Hepatocyte (in vitro differentiated cells): ENCODE results near the gene SETBP1. TPM values are rescaled to one million over a fixed set of nuclear protein-coding genes. Genes with fewer than 3 reads are reported as not detected.

Experiments
- DNase-seq: peaks from one replicate; pipeline ENCODE4 v3.0.0-alpha.2; 2016; ENCODE audit warnings: low spot score
- H2AFZ ChIP-seq: fragments of 200-600 bp; sonication (generic); 2 replicates; pipeline ENCODE4 v1.6.0; 2016; ENCODE audit warnings: antibody characterized with exemption, mild to moderate bottlenecking
- H3K27ac ChIP-seq: fragments of 200-600 bp; sonication (generic); 2 replicates; pipeline ENCODE4 v1.5.1; 2016; ENCODE audit warnings: mild to moderate bottlenecking
- H3K27me3 ChIP-seq: fragments of 200-600 bp; sonication (generic); 2 replicates; pipeline ENCODE4 v1.6.1; 2016
- H3K36me3 ChIP-seq: fragments of 200-600 bp; sonication (generic); replicated peaks from 2 replicates; pipeline ENCODE4 v1.5.1; 2016; ENCODE audit warnings: low read depth; ENCODE audit not compliant: insufficient read depth
- H3K4me1 ChIP-seq: fragments of 200-600 bp; sonication (generic); 2 replicates; pipeline ENCODE4 v1.5.1; 2016; ENCODE audit warnings: mild to moderate bottlenecking, moderate library complexity; ENCODE audit not compliant: insufficient read depth
- H3K4me2 ChIP-seq: fragments of 200-600 bp; sonication (generic); 2 replicates; pipeline ENCODE4 v1.6.0; 2016
- H3K4me3 ChIP-seq: fragments of 200-600 bp; sonication (generic); 2 replicates; pipeline ENCODE4 v1.5.1; 2016; ENCODE audit warnings: mild to moderate bottlenecking
- H3K79me2 ChIP-seq: fragments of 200-600 bp; sonication (generic); 2 replicates; pipeline ENCODE4 v1.6.0; 2017; ENCODE audit warnings: mild to moderate bottlenecking
- H3K9me2 ChIP-seq: fragments of 200-600 bp; sonication (generic); replicated peaks from 2 replicates; pipeline ENCODE4 v1.6.0; 2017; ENCODE audit warnings: mild to moderate bottlenecking; ENCODE audit not compliant: insufficient read depth
- H3K9me3 ChIP-seq: fragments of 200-600 bp; sonication (generic); 2 replicates; pipeline ENCODE4 v1.5.1; 2016; ENCODE audit warnings: low read depth, mild to moderate bottlenecking
- H4K20me1 ChIP-seq: fragments of 200-600 bp; sonication (generic); 2 replicates; pipeline ENCODE4 v1.6.0; 2016; ENCODE audit warnings: mild to moderate bottlenecking; ENCODE audit not compliant: insufficient read depth, poor library complexity, severe bottlenecking
- EZH2 ChIP-seq: fragments of 200-600 bp; sonication (generic); IDR thresholded peaks from 2 replicates; pipeline ENCODE4 v1.6.1; 2016; ENCODE audit warnings: antibody characterized with exemption, mild to moderate bottlenecking, borderline replicate concordance
- EZH2phosphoT487 ChIP-seq: fragments of 200-600 bp; sonication (generic); IDR thresholded peaks from one replicate; pipeline ENCODE4 v1.6.1; 2018; ENCODE audit warnings: antibody characterized with exemption, mild to moderate bottlenecking, low read depth, moderate library complexity; ENCODE audit not compliant: unreplicated experiment, severe bottlenecking
- WGBS: methylation state at CpG from one replicate; pipeline ENCODE4 v1.1.6; 2016; ENCODE audit warnings: low lambda C conversion rate; ENCODE audit errors: missing lambda C conversion rate; 5-methylcytosine and 5-hydroxymethylcytosine counted together
- polyA plus RNA-seq: library from polyadenylated mRNA; unstranded; fragments of >200 nt; fragmentation: Nextera tagmentation; extraction: Ambion mirVana; gene quantifications from 2 replicates; pipeline ENCODE4 v1.2.1, GENCODE V29; 2016
- total RNA-seq: library from RNA; depleted of rRNA; stranded (reverse); fragments of >200 nt; gene quantifications from 2 replicates; pipeline ENCODE4 v1.2.3, GENCODE V29; 2014
- TF ChIP-seq, protein P1 (sequence below): fragments of 200-600 bp; sonication (generic); IDR thresholded peaks from 2 replicates; pipeline ENCODE4 v1.5.1; 2016; ENCODE audit warnings: antibody characterized with exemption, mild to moderate bottlenecking; ENCODE audit not compliant: poor library complexity

The SETBP1 gene
- total and polyA plus RNA-seq, 2 experiments from 2014 or later: 10.3 to 21.1 TPM

DNA sequence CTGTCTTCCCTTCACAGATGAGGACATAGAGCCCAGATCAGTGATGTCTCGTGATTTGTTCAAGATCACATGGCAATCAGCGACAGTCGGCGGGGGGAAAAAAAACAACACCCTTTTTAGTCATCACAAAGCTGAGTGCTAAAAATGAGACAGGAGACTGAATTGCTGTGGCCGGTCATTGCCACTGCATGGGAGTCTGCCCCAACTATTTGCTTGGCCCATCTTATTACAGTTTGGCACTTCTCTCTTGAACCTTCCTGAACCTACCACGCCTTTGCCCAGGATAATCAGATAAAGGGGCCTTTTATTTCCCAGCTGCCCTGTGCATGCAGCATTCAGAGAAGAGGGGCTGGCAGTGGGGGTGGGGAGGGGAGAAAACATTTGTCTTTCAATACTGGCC lies 42.7 kb downstream of the SETBP1 start:
- no peaks in the 10 kb centered on the region for H3K27me3 ChIP-seq
- peaks cover 9% of the 10 kb centered on the region for H3K4me1 ChIP-seq
- no peak overlapping the region for H3K4me2 ChIP-seq
- TF ChIP-seq EZH2: no peak
- TF ChIP-seq EZH2phosphoT487: no peak
- TF ChIP-seq, protein P1, sequence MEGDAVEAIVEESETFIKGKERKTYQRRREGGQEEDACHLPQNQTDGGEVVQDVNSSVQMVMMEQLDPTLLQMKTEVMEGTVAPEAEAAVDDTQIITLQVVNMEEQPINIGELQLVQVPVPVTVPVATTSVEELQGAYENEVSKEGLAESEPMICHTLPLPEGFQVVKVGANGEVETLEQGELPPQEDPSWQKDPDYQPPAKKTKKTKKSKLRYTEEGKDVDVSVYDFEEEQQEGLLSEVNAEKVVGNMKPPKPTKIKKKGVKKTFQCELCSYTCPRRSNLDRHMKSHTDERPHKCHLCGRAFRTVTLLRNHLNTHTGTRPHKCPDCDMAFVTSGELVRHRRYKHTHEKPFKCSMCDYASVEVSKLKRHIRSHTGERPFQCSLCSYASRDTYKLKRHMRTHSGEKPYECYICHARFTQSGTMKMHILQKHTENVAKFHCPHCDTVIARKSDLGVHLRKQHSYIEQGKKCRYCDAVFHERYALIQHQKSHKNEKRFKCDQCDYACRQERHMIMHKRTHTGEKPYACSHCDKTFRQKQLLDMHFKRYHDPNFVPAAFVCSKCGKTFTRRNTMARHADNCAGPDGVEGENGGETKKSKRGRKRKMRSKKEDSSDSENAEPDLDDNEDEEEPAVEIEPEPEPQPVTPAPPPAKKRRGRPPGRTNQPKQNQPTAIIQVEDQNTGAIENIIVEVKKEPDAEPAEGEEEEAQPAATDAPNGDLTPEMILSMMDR: no peak
- no peak overlapping the region for H3K27ac ChIP-seq
- no peak overlapping the region for H3K4me3 ChIP-seq
- 87% methylated on average over 6 of the region's 6 CpGs for WGBS
- H3K9me3 ChIP-seq: no peaks in the 10 kb centered on the region
- peaks cover 72% of the 10 kb centered on the region for H3K79me2 ChIP-seq
- no peak overlapping the region for H2AFZ ChIP-seq
- H3K36me3 ChIP-seq: no peaks in the 10 kb centered on the region
- H4K20me1 ChIP-seq: peaks cover 15% of the 10 kb centered on the region
- H3K9me2 ChIP-seq: no peaks in the 10 kb centered on the region
- DNase-seq: no peak

DNA sequence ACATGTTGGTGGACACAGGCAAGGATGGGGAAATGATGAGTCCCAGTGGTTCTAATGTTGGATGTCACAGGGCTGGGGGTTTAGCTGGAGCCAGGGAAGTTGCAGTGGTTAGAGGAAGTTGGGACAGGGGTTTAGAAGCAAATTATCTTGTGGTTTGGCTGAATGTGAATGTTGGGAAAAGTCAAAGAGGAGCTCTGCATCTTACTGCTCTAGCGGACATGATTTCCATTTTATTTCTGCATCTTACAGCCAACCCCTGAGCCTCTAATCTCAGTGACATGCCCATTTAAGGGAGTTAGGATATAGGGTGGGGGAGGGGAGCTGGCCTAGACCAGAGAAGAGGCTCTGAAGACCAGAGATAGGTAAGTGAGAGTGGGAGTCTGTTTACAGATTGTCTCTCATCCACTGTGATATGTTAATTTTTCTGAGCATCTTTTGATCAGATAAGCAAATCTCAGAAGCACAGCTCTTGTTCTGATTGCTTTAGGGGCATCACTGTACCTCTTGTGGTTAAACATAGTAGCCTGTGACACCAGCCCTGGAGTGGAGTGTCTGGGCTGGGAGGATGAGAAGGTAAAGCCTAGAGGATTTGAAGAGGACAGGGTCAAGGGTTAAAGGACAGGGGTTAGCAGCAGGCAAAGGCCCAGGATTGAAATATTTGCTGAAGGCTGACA lies 43.6 kb downstream of the SETBP1 start:
- no peak for DNase-seq
- Histone ChIP-seq H3K9me2 (no peaks in the 10 kb centered on the region), H4K20me1 (peaks cover 16% of the 10 kb centered on the region), H3K27ac (no peak overlapping the region), H3K36me3 (no peaks in the 10 kb centered on the region), H3K4me1 (peaks cover 14% of the 10 kb centered on the region), H3K27me3 (no peaks in the 10 kb centered on the region), H3K4me3 (no peak overlapping the region), H3K9me3 (no peaks in the 10 kb centered on the region), H2AFZ (no peak overlapping the region), H3K4me2 (no peak overlapping the region), H3K79me2 (peaks cover 81% of the 10 kb centered on the region)
- TF ChIP-seq EZH2phosphoT487: no peak
- WGBS: 82% methylated on average over 1 of the region's 1 CpG

DNA sequence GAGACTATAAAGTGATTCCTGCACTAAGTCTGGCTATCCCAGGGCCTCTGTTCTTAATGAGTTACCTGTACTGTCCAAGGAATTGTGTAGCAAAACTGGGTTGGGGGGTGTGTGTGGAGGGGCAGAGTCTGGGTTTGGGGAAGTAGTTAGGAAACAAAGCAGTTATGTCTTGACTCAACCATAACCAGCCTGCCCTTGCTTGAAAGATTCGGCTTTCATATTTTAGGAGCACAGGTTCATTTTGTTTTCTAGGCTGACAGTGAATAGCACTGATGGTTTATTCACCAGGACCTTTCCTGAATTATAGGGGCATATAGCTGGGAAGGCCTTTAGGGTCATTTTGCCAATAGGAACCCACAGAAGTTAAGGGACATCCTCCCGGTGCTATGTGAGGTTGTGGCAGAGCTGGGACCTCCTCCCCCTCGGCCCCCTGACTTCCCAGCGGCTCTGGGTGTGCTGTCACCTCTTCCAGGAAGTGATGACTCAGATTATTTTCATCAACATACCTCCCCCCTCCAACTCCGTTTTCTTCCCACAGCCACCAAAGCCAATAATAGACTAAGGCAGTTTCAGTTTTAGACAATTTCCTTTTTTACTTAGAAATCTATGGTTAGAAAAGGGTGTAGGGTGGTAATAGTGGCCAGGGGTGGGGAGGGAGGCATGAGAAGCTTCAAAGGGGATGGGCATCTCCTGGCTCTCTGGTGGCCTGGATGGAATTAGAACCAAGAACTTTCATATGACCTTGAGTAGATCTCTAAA lies 44.8 kb downstream of the SETBP1 start:
- TF ChIP-seq EZH2phosphoT487 (no peak), EZH2 (no peak)
- TF ChIP-seq, protein P1: no peak
- H3K9me3 ChIP-seq: no peaks in the 10 kb centered on the region
- 54% methylated on average over 5 of the region's 5 CpGs for WGBS
- peak overlapping the region; percentile 24 for H3K4me2 ChIP-seq
- H3K36me3 ChIP-seq: no peaks in the 10 kb centered on the region
- no peak overlapping the region for H3K4me3 ChIP-seq
- H3K4me1 ChIP-seq: peaks cover 24% of the 10 kb centered on the region
- H3K9me2 ChIP-seq: no peaks in the 10 kb centered on the region
- peaks cover 80% of the 10 kb centered on the region for H3K79me2 ChIP-seq
- H2AFZ ChIP-seq: no peak overlapping the region
- peaks cover 16% of the 10 kb centered on the region for H4K20me1 ChIP-seq
- no peak for DNase-seq
- peak overlapping the region; percentile 28 for H3K27ac ChIP-seq
- H3K27me3 ChIP-seq: no peaks in the 10 kb centered on the region

DNA sequence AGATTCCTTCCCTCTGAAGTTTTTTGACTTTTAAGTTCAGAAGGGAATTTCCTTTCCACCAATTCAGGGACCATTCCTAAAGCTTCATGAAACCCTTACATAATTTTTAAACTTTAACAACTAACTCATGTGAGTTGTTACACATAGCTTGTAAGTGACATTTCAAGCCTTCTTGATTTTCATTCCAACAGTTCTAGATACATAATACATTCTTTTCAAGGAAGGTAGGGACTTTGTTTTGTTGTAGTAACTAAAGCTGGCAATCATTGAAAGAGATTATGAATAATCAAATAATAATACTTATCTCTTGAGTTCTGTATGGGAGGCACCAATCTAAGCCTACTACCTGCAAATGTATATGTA lies 45.4 kb downstream of the SETBP1 start:
- Histone ChIP-seq H3K79me2 (peaks cover 84% of the 10 kb centered on the region), H2AFZ (no peak overlapping the region), H3K4me1 (peaks cover 29% of the 10 kb centered on the region), H3K4me2 (peak overlapping the region; percentile 24), H3K9me3 (no peaks in the 10 kb centered on the region), H3K9me2 (no peaks in the 10 kb centered on the region), H3K27me3 (no peaks in the 10 kb centered on the region), H4K20me1 (peaks cover 16% of the 10 kb centered on the region), H3K4me3 (no peak overlapping the region), H3K36me3 (no peaks in the 10 kb centered on the region), H3K27ac (no peak overlapping the region)
- TF ChIP-seq, protein P1: no peak
- TF ChIP-seq EZH2 (no peak), EZH2phosphoT487 (no peak)
- no peak for DNase-seq
